Measurements from ENCODE around the gene STXBP5.

Gene STXBP5

GRCh38 chr6:147204060-147204785 lies at the start of gene STXBP5:
TSS of gene STXBP5 (plus strand) at chr6:147204417. CDS start at chr6:147204533, 116 bp downstream.
- peak; percentile 41 for DNase-seq (ENCODE audit: low spot score)

- DNase-seq (ENCODE audit: low spot score): no peak
These were observed 49.8 kb upstream of the STXBP5 start for GRCh38 chr6:147154454-147154853.

GRCh38 chr6:147156218-147156617 lies 48.0 kb upstream of the STXBP5 start:
- DNase-seq (ENCODE audit: low spot score): no peak

GRCh38 chr6:147156799-147157382 lies 47.3 kb upstream of the STXBP5 start:
- no peak for DNase-seq (ENCODE audit: low spot score)

- no peak for DNase-seq (ENCODE audit: low spot score)
These were observed 46.3 kb upstream of the STXBP5 start for GRCh38 chr6:147157930-147158329.

- DNase-seq (ENCODE audit: low spot score): no peak
These were observed 45.3 kb upstream of the STXBP5 start for GRCh38 chr6:147158881-147159280.

- DNase-seq (ENCODE audit: low spot score): no peak
These were observed 44.5 kb upstream of the STXBP5 start for GRCh38 chr6:147159536-147160374.

GRCh38 chr6:147160593-147160992 lies 43.6 kb upstream of the STXBP5 start:
- no peak for DNase-seq (ENCODE audit: low spot score)

GRCh38 chr6:147161253-147161973 lies 42.8 kb upstream of the STXBP5 start:
- DNase-seq (ENCODE audit: low spot score): no peak

- DNase-seq (ENCODE audit: low spot score): no peak
These were observed 42.2 kb upstream of the STXBP5 start for GRCh38 chr6:147161974-147162495.

GRCh38 chr6:147164761-147165160 lies 39.5 kb upstream of the STXBP5 start:
- no peak for DNase-seq (ENCODE audit: low spot score)

GRCh38 chr6:147166360-147166944 lies 37.8 kb upstream of the STXBP5 start:
- peak; percentile 20 for DNase-seq (ENCODE audit: low spot score)

GRCh38 chr6:147166992-147167391 lies 37.2 kb upstream of the STXBP5 start:
- DNase-seq (ENCODE audit: low spot score): no peak

- DNase-seq (ENCODE audit: low spot score): no peak
These were observed 36.4 kb upstream of the STXBP5 start for GRCh38 chr6:147167576-147168461.

GRCh38 chr6:147169529-147169928 lies 34.7 kb upstream of the STXBP5 start:
- no peak for DNase-seq (ENCODE audit: low spot score)

- DNase-seq (ENCODE audit: low spot score): no peak
These were observed 33.9 kb upstream of the STXBP5 start for GRCh38 chr6:147170269-147170668.

GRCh38 chr6:147173140-147173539 lies 31.1 kb upstream of the STXBP5 start:
- no peak for DNase-seq (ENCODE audit: low spot score)

GRCh38 chr6:147173675-147174308 lies 30.4 kb upstream of the STXBP5 start:
- no peak for DNase-seq (ENCODE audit: low spot score)

- no peak for DNase-seq (ENCODE audit: low spot score)
These were observed 27.4 kb upstream of the STXBP5 start for GRCh38 chr6:147176795-147177194.

- DNase-seq (ENCODE audit: low spot score): no peak
These were observed 26.9 kb upstream of the STXBP5 start for GRCh38 chr6:147177286-147177685.
